Stimulated activated CD4-positive, alpha-beta T cell treated with anti-CD3 and anti-CD28 coated beads, Interleukin-4, amount 100 ng/mL, for 1 hour (primary cell): ENCODE results near the gene MTHFD1.

Source experiments
- DNase-seq: peaks from one replicate; pipeline ENCODE4 v3.0.0-alpha.2; 2020

The MTHFD1 gene

DNA sequence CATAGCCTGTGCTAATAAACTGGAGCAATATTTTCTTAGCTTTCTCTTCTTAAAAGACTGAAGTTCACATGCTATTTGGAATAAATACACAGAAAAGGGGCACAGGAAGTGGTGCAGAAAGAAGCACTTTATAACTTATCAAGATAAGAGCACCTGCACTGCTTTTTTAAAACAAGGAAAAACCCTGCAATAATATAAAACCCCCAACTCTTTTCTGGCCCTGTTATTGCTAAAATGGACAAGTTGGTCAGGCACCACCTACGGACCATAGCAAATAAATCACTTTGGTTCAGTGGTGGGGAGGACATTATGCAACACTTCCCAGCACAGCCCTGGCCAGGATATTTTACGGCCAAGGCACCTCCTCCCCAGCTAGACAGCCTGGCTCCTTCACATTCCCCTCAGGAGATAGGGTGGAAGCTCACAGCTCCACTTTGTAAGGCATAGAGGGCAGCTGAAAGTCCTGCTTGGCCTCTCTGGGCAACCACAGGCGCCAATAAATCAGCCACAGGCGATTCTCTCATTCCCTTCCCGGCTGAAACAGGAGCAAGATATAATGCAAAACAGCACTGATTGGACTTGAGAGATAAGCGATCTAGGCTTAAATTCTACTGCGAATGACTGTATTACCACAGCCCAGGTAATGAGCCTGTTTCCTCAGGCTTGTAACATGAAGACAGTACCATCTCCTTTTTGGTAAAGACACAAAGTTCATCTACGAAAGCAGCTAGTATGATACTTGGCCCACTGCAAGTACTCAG is 113.4 kb downstream of the MTHFD1 start:
- no peak for DNase-seq

- DNase-seq = no peak
These were observed 114.3 kb downstream of the MTHFD1 start for GRCh38 chr14:64502456-64502855.

GRCh38 chr14:64502887-64503433 is 114.8 kb downstream of the MTHFD1 start:
- peak; percentile 28 for DNase-seq

DNA sequence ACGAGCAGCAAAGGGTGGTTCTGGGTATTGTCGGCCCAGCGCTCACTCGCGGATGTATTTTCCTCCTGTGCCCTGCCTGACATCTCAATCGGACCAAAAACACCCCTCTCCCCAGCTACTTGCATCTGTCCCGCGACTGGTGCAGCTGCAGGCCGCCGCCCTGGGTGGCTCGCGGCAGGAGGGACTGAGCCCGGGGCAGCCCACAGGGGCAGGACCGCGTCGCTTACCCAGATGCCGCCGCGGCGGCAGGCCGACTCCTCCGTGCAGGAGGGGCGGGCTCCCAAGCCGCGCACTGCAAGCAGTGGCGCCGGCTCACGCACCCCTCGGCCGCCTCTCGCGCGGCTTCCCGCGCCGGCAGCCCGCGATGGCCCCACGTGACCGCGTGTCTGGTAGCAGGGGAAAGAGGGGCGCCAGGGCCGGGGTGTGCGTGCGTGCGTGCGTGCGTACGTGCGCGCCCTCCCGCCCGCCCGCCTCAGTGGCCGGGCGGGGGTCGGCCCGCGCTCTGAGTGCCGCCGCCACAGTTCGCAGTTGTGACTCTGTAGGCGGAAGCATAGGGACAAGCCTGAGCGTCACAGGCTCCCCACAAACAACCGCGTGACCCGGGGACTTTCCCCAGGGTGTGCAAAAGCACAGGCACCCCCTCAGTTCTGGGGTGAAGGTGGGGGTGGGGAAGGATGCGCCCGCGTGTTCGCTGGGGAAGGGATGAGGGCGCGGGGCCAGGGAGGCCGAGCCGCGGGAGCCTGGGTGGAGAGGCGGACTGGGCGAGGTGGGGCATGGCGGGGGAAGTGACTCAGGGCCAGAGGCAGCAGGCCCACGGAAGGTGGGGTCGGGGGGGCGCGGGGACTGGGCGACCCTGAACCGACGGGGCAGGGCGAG is 115.5 kb downstream of the MTHFD1 start, which contains the start of gene ZBTB25:
Gene ZBTB25 (minus strand): TSS at position 405 of the 876 bp plus-strand sequence. CDS start 13,305 bp downstream, outside the sequence.
- DNase-seq = peak; percentile 90

GRCh38 chr14:64504310-64504896 is 116.2 kb downstream of the MTHFD1 start, which contains the start of gene ZBTB1:
Gene ZBTB1, plus strand, starts transcription at chr14:64504770. Its CDS starts 16,735 bp downstream, at chr14:64521505.
- DNase-seq = peak; percentile 86

DNA sequence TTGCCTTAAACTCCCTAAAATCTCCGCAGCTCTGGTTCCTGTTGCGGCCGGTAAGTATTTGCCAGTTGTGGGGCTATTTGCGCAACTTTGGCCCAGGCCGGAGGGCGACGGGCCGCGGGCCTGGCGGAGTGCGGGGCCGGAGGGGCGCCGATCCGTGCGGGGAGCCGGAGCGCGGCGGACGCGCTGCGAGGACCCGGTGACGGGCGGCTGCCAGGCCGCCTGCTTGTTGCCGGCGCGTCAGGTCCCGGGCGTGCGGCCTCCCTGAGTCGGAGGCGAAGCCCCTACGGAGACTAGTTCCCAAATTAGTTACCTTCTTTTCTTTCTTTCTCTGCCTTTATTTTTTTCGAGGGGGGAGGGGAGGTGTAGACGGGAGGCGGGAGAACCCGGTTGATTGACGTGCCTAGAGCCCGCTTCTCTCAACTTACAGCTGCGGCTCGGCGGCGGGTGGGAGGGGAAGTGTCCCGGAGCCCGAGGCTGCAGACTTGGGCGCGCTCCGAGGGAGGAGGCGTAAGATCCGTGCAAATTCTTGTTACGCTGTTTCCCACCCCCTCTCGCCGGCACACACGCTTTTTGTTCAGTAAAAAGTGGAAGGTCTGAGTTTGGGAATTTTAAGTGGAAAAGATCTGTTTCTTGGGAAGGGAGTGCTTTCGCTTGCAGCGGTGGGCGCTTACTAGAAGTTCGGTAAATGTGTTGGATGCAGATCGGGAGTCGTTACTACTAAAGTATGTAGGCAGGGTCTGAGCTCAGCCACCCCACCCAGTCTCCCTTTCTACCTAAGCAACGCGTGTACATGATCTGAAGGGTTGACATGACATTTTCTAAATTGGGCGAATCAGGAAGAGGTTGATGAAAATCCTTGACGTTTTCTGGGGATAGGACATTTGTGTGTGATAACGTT is 117.0 kb downstream of the MTHFD1 start:
- DNase-seq = peak; percentile 85

GRCh38 chr14:64506721-64507120 is 118.6 kb downstream of the MTHFD1 start:
- DNase-seq = no peak

DNA sequence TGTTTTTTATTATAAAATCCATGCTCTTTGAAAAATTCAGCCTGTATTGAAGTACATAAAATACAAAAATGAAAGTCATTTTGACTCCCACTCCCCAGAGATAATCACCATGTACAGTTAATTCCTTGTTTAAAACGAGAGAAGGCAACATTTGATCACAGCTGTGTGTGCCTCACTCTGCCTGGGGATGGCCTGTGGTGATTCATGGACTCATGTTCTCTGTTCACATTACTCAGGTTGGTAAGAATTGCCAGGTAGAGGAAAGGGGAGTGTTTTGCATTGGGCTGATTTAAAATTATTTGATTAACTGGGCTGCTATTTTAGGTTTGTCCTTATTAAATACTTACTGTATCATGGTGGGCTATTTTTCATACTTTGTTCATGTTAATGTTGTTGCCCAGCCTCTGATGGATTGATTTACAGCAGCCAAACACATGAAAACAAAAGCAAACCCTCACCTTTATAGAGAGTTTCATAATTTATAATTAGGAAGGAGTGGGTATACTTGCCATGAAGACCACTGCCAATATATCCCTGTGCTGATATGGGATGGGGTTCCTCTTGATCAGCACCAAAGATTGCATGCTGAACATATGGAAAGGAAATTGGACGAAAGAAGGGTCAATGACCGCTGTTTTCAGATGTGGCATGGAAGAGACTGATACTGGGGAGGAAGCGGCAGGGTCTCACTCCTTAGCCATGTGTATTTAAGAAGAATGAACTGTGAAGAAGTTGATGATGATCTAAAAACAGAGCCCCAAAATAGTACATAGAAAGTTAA is 119.4 kb downstream of the MTHFD1 start:
- peak; percentile 42 for DNase-seq

- no peak for DNase-seq
These were observed 120.1 kb downstream of the MTHFD1 start for GRCh38 chr14:64508215-64508776.

DNA sequence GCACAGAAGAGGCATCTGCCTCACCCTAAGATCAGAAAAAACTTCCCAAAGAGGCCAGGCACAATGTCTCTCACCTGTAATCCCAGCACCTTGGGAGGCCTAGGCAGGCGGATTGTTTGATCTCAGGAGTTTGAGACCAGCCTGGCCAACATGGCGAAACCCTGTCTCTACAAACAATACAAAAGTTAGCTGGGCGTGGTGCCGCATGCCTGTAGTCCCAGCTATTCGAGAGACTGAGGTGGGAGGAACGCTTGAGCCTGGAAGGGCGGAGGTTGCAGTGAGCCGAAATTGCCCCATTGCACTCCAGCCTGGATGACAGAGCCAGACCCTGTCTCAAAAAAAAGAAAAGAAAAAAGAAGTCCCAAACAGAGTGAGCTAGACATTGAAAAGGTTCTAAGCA is 120.9 kb downstream of the MTHFD1 start:
- DNase-seq = no peak
